ENCODE data around the gene MEP1B.

- TF ChIP-seq CTCF (IDR thresholded peaks at IDR 0.05) (no peak), EP300 (IDR thresholded peaks at IDR 0.05) (no peak)
Observed at GRCh38 chr18:32190209-32190608, 370 bp downstream of the MEP1B start.

Measured in ovary (tissue), 3 donors.